Left ventricle myocardium inferior (tissue), 1 donor: Measurements from ENCODE around the gene AKAP6. TPM values are rescaled to one million over a fixed set of nuclear protein-coding genes. Genes with fewer than 3 reads are reported as not detected.

Experiments used
- DNase-seq: peaks from one replicate; pipeline ENCODE4 v3.0.0-alpha.2; 2020
- H3K27ac ChIP-seq: fragments of 200-600 bp; replicated peaks from 2 replicates; pipeline ENCODE4 v1.8.0; 2021
- H3K27me3 ChIP-seq: fragments of 200-600 bp; 2 replicates; pipeline ENCODE4 v1.8.0; 2021; ENCODE audit warnings: low read depth
- H3K36me3 ChIP-seq: fragments of 200-600 bp; 2 replicates; pipeline ENCODE4 v1.8.0; 2021
- H3K4me1 ChIP-seq: fragments of 200-600 bp; 2 replicates; pipeline ENCODE4 v1.8.0; 2021
- H3K4me3 ChIP-seq: fragments of 200-600 bp; 2 replicates; pipeline ENCODE4 v1.8.0; 2021; ENCODE audit warnings: mild to moderate bottlenecking, moderate library complexity
- H3K9me3 ChIP-seq: fragments of 200-600 bp; replicated peaks from 2 replicates; pipeline ENCODE4 v1.8.0; 2021
- intact Hi-C: fragments of 100-400 bp; cut with micrococcal nuclease; formaldehyde crosslinking; loops from one replicate; pipeline ENCODE4 v1.11.0; 2022
- total RNA-seq: library from RNA; stranded (reverse); fragmentation: NEBNext Ultra II Directional; extraction: Animal tissue kit (Norgen Biotek cat#: 25700); gene quantifications from one replicate; pipeline ENCODE4 v1.2.1, GENCODE V29; 2021
- TF ChIP-seq, protein P1 (sequence below): fragments of 200-600 bp; IDR thresholded peaks from 2 replicates; pipeline ENCODE4 v1.8.0; 2021; ENCODE audit warnings: antibody characterized with exemption, mild to moderate bottlenecking, borderline replicate concordance
- donor health status: DM: no; HTN: yes; CAD: no; lungs with severe emphysema.

Gene AKAP6
- total RNA-seq, 1 donor from 2014 or later: 218 TPM

DNA sequence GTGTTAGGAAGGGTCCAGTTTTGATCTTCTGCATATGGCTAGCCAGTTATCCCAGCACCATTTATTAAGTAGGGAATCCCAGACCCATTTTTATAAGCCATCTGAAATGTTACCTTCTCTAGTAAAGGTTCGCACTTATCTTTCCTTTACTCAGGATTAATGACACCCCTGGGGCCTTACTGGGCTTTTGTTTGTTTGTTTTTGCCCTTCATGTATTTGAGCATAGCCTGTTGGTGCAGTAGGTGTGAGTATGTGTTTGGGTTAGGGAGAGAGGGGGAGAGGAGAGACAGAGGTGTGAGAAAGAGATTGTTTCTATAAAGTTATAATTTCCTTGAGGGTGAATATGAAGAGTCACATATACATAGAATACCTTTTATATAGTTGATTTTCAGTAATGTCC, 96.9 kb downstream of the AKAP6 start:
- H3K4me1 ChIP-seq: peaks cover 27% of the 10 kb centered on the region
- H3K27me3 ChIP-seq: no peaks in the 10 kb centered on the region
- H3K9me3 ChIP-seq: peaks cover 12% of the 10 kb centered on the region
- H3K36me3 ChIP-seq: peaks cover 7% of the 10 kb centered on the region
- intact Hi-C loops: no loop called here
- no peak for DNase-seq
- TF ChIP-seq, protein P1, sequence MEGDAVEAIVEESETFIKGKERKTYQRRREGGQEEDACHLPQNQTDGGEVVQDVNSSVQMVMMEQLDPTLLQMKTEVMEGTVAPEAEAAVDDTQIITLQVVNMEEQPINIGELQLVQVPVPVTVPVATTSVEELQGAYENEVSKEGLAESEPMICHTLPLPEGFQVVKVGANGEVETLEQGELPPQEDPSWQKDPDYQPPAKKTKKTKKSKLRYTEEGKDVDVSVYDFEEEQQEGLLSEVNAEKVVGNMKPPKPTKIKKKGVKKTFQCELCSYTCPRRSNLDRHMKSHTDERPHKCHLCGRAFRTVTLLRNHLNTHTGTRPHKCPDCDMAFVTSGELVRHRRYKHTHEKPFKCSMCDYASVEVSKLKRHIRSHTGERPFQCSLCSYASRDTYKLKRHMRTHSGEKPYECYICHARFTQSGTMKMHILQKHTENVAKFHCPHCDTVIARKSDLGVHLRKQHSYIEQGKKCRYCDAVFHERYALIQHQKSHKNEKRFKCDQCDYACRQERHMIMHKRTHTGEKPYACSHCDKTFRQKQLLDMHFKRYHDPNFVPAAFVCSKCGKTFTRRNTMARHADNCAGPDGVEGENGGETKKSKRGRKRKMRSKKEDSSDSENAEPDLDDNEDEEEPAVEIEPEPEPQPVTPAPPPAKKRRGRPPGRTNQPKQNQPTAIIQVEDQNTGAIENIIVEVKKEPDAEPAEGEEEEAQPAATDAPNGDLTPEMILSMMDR: no peak
- H3K27ac ChIP-seq: peak overlapping the region; percentile 75
- no peak overlapping the region for H3K4me3 ChIP-seq

DNA sequence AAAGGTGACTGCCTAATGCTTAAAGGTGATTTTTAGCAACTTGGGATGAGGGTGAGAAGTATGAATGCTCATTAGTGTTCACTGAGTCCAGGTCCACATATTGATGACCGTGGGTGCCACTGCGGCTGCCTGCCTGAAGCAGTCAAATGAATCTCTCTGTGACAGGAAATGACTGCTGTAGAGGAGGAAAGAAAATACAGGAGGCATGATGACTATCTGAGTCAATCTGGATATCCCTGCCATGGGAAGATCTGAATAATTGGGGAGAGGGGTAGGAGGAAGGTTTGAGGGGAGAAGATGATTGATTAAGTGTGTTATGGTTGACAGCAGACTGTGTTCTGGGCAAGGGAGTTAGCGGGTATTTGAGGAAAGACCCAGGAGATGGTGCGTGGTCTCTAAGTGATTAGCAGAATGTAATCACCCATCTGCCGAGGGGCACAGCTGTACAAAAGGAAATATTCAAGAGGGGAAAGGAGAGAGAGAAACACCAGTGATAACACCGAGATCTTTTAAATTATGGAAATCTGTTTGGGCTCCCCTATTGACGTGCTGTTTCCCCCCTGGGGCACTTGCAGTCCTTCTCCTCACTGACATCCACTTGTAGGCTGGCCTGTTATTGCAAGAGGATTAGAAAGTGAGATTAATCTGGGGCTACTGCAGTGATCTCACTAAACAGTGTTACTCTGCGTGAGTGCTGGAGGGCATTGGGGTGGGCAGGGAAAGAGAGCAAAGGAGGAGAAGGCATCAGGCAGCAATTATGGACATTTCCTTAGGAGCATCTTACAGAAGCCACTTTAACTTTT, 97.7 kb downstream of the AKAP6 start:
- no peak for DNase-seq
- intact Hi-C loops: no loop called here
- peak overlapping the region; percentile 75 for H3K27ac ChIP-seq
- TF ChIP-seq, protein P1: no peak
- H3K4me3 ChIP-seq: peak overlapping the region; percentile 5
- H3K36me3 ChIP-seq: peaks cover 7% of the 10 kb centered on the region
- peaks cover 32% of the 10 kb centered on the region for H3K4me1 ChIP-seq
- no peaks in the 10 kb centered on the region for H3K27me3 ChIP-seq
- peaks cover 12% of the 10 kb centered on the region for H3K9me3 ChIP-seq

DNA sequence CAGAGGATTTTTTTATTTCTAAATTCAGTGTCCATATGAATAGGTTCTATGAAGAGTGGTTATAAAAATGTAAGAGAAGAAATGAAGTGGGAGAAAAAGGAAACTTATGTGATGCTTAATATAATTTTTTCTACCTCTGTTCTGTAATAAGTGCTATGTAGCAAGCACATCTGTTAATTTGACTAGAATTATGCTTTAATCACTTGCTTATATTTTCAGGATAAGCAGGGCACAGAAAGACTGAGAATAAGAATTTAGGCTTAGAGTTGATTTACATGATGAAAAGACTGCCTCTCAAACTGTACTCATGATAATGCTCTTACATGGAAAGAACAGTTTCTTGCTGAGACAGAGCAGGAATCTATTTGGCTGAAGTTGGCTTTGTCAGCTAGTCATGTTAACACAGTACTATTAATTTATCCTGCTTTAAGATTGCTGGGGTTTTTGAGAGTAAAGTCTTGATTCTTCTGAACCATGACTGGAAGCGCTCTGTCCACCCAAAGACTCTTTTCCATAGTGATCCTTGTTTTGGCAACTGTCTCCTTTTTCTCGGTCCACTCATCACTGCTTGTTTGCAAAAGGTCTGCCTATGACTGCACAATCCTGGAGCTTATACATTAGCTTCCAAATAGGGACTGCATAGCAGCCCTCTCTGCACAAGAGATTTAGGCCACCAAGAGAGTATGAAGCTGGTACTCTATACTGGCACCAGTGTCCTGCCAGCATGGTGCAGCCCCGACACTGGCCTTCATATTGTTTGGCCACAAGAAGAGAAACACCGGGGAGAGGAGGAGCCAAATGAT, 98.8 kb downstream of the AKAP6 start:
- Histone ChIP-seq H3K27ac (peak overlapping the region; percentile 75), H3K4me3 (peak overlapping the region; percentile 46), H3K4me1 (peaks cover 35% of the 10 kb centered on the region), H3K9me3 (peaks cover 3% of the 10 kb centered on the region), H3K36me3 (no peaks in the 10 kb centered on the region), H3K27me3 (no peaks in the 10 kb centered on the region)
- TF ChIP-seq, protein P1: no peak
- no peak for DNase-seq
- intact Hi-C loops: no loop called here

DNA sequence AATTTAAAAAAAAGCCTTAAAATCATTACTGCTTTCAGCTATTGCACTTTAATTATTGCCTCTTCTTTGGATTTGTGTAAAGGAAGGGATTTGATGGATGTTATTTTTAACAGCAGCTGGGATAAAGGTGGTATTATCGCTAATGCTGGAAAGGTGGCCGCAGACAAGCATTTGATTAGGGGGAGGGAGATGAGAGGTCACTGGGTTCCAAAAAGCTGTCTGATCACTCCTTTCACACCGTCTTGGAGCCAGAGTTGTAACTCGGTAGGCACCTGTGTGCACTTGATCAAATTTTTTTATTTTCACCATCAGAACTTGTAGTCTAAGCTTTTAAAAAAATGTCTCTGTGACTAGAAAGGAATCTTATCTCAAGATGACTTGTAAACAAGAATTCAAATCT, 99.8 kb downstream of the AKAP6 start:
- DNase-seq: no peak
- H3K27me3 ChIP-seq: no peaks in the 10 kb centered on the region
- no peaks in the 10 kb centered on the region for H3K36me3 ChIP-seq
- H3K9me3 ChIP-seq: no peaks in the 10 kb centered on the region
- H3K27ac ChIP-seq: peak overlapping the region; percentile 75
- H3K4me1 ChIP-seq: peaks cover 37% of the 10 kb centered on the region
- peak overlapping the region; percentile 46 for H3K4me3 ChIP-seq
- TF ChIP-seq, protein P1: no peak
- intact Hi-C loops: no loop called here

DNA sequence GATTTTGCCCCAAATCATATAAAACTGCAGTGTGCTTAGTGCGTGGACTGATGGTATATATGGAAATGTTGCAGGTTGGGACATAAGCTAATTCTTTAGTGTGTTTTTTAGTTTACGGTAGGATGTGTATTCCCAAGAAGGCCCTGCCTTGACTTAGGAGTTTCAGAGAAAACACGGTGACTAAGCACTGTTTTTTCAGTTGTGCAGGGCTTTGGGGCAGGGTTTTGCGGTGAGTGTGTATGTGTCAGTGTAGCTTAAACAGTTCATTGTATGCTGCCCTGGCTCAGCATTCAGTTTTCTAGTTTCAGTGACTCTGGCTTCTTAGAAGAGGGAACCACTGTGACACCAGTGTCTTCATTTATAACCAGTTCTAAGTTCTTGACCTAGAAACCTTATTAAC, 101.2 kb downstream of the AKAP6 start:
- TF ChIP-seq, protein P1: no peak
- intact Hi-C loops: no loop called here
- H3K9me3 ChIP-seq: no peaks in the 10 kb centered on the region
- no peaks in the 10 kb centered on the region for H3K36me3 ChIP-seq
- H3K27me3 ChIP-seq: no peaks in the 10 kb centered on the region
- peaks cover 49% of the 10 kb centered on the region for H3K4me1 ChIP-seq
- no peak for DNase-seq
- no peak overlapping the region for H3K4me3 ChIP-seq
- H3K27ac ChIP-seq: peak overlapping the region; percentile 75
